Right lobe of liver (tissue), 4 donors: Measurements from ENCODE around the gene GRIN2A.

Source experiments
- POLR2A ChIP-seq: fragments of 450-650 bp; IDR thresholded peaks from one replicate; pipeline ENCODE4 v1.6.1; 2017; ENCODE audit warnings: antibody characterized with exemption, mild to moderate bottlenecking
- TF ChIP-seq, protein P1 (sequence below), 4 donors: fragments of 200-600 bp in 3 of 4; fragments of 450-650 bp in 1 of 4; IDR thresholded peaks; one replicate each; pipeline versions ENCODE4 v1.5.1 to v1.8.0; 2016 to 2022; ENCODE audit warnings: antibody characterized with exemption in 4 of 4, mild to moderate bottlenecking in 2 of 4
- donor health status: DM: no; HTN: no; CAD: no.
- donor health status: DM: no; HTN: no; CAD: no.
- donor health status: DM: no; HTN: yes; CAD: no.

DNA sequence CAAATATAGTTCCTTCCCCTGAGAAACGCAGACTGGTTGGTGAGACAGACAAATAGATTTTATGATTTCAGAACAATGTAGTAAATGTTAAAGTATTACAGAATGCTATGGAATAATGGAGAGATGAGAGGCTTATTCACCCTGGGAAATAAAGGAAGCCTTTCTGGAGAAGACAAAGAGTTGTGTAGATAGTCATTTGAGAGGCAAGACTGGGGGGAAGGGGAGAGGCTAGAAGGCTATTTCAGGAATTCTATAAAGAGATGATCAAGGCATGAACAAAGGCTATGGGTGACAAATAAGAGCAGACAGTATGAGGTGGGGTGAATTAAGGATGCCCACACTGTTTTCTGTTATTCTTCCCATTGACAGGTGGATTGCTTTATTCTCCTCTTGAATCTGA is 211.4 kb downstream of the GRIN2A start:
- TF ChIP-seq, protein P1, sequence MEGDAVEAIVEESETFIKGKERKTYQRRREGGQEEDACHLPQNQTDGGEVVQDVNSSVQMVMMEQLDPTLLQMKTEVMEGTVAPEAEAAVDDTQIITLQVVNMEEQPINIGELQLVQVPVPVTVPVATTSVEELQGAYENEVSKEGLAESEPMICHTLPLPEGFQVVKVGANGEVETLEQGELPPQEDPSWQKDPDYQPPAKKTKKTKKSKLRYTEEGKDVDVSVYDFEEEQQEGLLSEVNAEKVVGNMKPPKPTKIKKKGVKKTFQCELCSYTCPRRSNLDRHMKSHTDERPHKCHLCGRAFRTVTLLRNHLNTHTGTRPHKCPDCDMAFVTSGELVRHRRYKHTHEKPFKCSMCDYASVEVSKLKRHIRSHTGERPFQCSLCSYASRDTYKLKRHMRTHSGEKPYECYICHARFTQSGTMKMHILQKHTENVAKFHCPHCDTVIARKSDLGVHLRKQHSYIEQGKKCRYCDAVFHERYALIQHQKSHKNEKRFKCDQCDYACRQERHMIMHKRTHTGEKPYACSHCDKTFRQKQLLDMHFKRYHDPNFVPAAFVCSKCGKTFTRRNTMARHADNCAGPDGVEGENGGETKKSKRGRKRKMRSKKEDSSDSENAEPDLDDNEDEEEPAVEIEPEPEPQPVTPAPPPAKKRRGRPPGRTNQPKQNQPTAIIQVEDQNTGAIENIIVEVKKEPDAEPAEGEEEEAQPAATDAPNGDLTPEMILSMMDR (IDR thresholded peaks at IDR 0.05) = no peak
- no peak for TF ChIP-seq POLR2A
